Measurements from ENCODE around the gene DLG4.

The DLG4 gene

GRCh38 chr17:7262192-7262934, 42.7 kb upstream of the DLG4 start, which contains the start of gene CLDN7:
Gene CLDN7, minus strand, starts transcription at chr17:7262478. Its CDS starts 435 bp downstream, at chr17:7262043.
- CTCF ChIA-PET: no interaction called here
- peaks cover 18% of the 10 kb centered on the region for H3K4me1 ChIP-seq (ENCODE audit: control insufficient read depth, insufficient read depth, low read length)
- H3K4me3 ChIP-seq (ENCODE audit: low read depth, low read length): peak within 1 kb of the TSS; percentile 40
- H3K9me3 ChIP-seq (ENCODE audit: control insufficient read depth, insufficient read depth, low read depth, low read length): no peaks in the 10 kb centered on the region
- H3K27ac ChIP-seq (ENCODE audit: extremely low read depth, low read depth, low read length): peak within 1 kb of the TSS; percentile 80
- no peak for TF ChIP-seq ZNF776 (tag by site-specific recombination; IDR thresholded peaks at IDR 0.05; ENCODE audit: borderline replicate concordance)
- no peak for TF ChIP-seq ZNF621 (tag by site-specific recombination; IDR thresholded peaks at IDR 0.05)
- TF ChIP-seq ZNF585B (tag by site-specific recombination; IDR thresholded peaks at IDR 0.05): no peak
- TF ChIP-seq ZNF302 (tag by site-specific recombination; IDR thresholded peaks at IDR 0.05; ENCODE audit: low read depth): no peak
- TF ChIP-seq ZEB2 (tag by site-specific recombination; IDR thresholded peaks at IDR 0.05): no peak
- POLR2A ChIA-PET: interaction anchor here (1.0 to 1.2 kb wide), 2 partner anchors 28 to 38 kb away, joined by 3 read pairs; partner anchors contain the start of gene DVL2
- H3K36me3 ChIP-seq (ENCODE audit: control insufficient read depth in 2 of 2, insufficient read depth in 1 of 2, low read length in 2 of 2): peaks cover 8 to 32% of the 10 kb centered on the region in 2 experiments; a peak in 2 of 3 replicates

DNA sequence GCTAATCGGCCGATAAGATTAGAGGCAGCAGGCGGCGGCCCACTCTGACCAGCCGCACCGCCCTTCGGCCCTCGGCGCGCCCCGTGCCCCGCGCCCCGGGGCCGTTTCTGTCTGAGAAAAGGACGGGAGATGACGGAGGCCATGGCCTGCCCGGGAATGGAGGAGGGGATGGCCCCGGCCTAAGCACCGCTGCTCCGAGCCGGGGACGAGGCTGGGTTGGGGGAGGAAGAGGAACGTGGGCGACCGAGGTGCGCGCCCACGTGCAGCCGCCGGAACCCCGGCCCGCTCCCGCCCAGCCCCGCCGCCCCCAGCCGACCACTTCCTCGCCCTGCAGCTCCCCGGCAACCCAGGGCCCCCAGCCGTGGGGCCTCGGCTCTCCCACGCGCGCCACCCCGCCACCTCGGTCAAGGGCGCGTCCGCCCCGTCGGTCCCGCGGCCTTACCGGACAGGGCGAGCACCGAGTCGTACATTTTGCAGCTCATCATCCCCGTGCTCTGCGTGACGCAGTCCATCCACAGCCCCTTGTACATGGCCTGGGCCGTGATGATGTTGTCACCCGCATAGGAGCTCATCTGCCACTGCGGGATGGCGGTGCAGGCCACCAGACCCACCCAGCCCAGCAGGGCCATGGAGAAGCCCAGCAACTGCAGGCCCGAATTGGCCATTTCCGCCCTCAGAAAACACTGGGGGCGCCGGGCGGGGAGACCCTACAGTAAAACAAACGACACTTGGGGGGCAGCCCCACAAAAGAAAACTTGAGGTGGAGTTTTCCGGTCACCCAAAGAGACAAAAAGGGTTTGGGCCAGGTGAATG, 41.9 kb upstream of the DLG4 start:
- Histone ChIP-seq H3K4me1 (ENCODE audit: control insufficient read depth, insufficient read depth, low read length) (peaks cover 18% of the 10 kb centered on the region), H3K4me3 (ENCODE audit: low read depth, low read length) (peak overlapping the region; percentile 40), H3K27ac (ENCODE audit: extremely low read depth, low read depth, low read length) (peak overlapping the region; percentile 41; the same call in 1 of the 2 replicates), H3K36me3 (ENCODE audit: control insufficient read depth in 2 of 2, insufficient read depth in 1 of 2, low read length in 2 of 2) (peaks cover 16 to 40% of the 10 kb centered on the region in 2 experiments; a peak in 2 of 3 replicates), H3K9me3 (ENCODE audit: control insufficient read depth, insufficient read depth, low read depth, low read length) (no peaks in the 10 kb centered on the region)
- TF ChIP-seq ZNF548 (tag by site-specific recombination; IDR thresholded peaks at IDR 0.05): no peak
- peak; percentile 55; the same call in 1 of the 2 replicates for TF ChIP-seq ZNF223 (tag by site-specific recombination; IDR thresholded peaks at IDR 0.05)
- TF ChIP-seq ZNF155 (tag by site-specific recombination; IDR thresholded peaks at IDR 0.05): no peak
- no peak for TF ChIP-seq SETDB1 (IDR thresholded peaks at IDR 0.05; ENCODE audit: insufficient read length, low read length)
- ChIA-PET CTCF (interaction anchor here (0.6 kb wide), 1 partner anchor 35 kb away, joined by 3 read pairs; no protein-coding TSS in a partner anchor), POLR2A (interaction anchor here (1.0 kb wide), 1 partner anchor 37 kb away, joined by 3 read pairs; no protein-coding TSS in a partner anchor)

- peak overlapping the region; percentile 40 for H3K4me3 ChIP-seq (ENCODE audit: low read depth, low read length)
- H3K4me1 ChIP-seq (ENCODE audit: control insufficient read depth, insufficient read depth, low read length): peaks cover 18% of the 10 kb centered on the region
- no peaks in the 10 kb centered on the region for H3K9me3 ChIP-seq (ENCODE audit: control insufficient read depth, insufficient read depth, low read depth, low read length)
- ChIA-PET CTCF (interaction anchor here (0.6 to 1.4 kb wide), 2 partner anchors 20 to 36 kb away, joined by 3 to 4 read pairs; no protein-coding TSS in a partner anchor), POLR2A (interaction anchor here (0.7 to 0.9 kb wide), 2 partner anchors 19 to 21 kb away, joined by 3 to 5 read pairs; partner anchors contain the start of gene GABARAP)
- peaks cover 20 to 47% of the 10 kb centered on the region in 2 experiments; a peak in 2 of 3 replicates for H3K36me3 ChIP-seq (ENCODE audit: control insufficient read depth in 2 of 2, insufficient read depth in 1 of 2, low read length in 2 of 2)
- H3K27ac ChIP-seq (ENCODE audit: extremely low read depth, low read depth, low read length): peak overlapping the region; percentile 5; the same call in 1 of the 2 replicates
- TF ChIP-seq KLF1 (tag by site-specific recombination; IDR thresholded peaks at IDR 0.05): no peak
- TF ChIP-seq BCL6B (tag by site-specific recombination; IDR thresholded peaks at IDR 0.05): no peak
- no peak for TF ChIP-seq ZNF280D (tag by site-specific recombination; IDR thresholded peaks at IDR 0.05)
- TF ChIP-seq, protein P1, sequence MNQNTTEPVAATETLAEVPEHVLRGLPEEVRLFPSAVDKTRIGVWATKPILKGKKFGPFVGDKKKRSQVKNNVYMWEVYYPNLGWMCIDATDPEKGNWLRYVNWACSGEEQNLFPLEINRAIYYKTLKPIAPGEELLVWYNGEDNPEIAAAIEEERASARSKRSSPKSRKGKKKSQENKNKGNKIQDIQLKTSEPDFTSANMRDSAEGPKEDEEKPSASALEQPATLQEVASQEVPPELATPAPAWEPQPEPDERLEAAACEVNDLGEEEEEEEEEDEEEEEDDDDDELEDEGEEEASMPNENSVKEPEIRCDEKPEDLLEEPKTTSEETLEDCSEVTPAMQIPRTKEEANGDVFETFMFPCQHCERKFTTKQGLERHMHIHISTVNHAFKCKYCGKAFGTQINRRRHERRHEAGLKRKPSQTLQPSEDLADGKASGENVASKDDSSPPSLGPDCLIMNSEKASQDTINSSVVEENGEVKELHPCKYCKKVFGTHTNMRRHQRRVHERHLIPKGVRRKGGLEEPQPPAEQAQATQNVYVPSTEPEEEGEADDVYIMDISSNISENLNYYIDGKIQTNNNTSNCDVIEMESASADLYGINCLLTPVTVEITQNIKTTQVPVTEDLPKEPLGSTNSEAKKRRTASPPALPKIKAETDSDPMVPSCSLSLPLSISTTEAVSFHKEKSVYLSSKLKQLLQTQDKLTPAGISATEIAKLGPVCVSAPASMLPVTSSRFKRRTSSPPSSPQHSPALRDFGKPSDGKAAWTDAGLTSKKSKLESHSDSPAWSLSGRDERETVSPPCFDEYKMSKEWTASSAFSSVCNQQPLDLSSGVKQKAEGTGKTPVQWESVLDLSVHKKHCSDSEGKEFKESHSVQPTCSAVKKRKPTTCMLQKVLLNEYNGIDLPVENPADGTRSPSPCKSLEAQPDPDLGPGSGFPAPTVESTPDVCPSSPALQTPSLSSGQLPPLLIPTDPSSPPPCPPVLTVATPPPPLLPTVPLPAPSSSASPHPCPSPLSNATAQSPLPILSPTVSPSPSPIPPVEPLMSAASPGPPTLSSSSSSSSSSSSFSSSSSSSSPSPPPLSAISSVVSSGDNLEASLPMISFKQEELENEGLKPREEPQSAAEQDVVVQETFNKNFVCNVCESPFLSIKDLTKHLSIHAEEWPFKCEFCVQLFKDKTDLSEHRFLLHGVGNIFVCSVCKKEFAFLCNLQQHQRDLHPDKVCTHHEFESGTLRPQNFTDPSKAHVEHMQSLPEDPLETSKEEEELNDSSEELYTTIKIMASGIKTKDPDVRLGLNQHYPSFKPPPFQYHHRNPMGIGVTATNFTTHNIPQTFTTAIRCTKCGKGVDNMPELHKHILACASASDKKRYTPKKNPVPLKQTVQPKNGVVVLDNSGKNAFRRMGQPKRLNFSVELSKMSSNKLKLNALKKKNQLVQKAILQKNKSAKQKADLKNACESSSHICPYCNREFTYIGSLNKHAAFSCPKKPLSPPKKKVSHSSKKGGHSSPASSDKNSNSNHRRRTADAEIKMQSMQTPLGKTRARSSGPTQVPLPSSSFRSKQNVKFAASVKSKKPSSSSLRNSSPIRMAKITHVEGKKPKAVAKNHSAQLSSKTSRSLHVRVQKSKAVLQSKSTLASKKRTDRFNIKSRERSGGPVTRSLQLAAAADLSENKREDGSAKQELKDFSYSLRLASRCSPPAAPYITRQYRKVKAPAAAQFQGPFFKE (tag by site-specific recombination; IDR thresholded peaks at IDR 0.05; ENCODE audit: borderline replicate concordance): no peak
- TF ChIP-seq ZNF768 (tag by site-specific recombination; IDR thresholded peaks at IDR 0.05): no peak
- no peak for TF ChIP-seq ZNF645 (tag by site-specific recombination; IDR thresholded peaks at IDR 0.05)
These were observed 41.2 kb upstream of the DLG4 start for GRCh38 chr17:7260651-7261378.

Data from HEK293 (cell line).